GM18909 (cell line): ENCODE measurements around the gene ARL5B.
"Not testable (repeated sequence)": the region's sequence is repeated elsewhere in the genome, so short reads cannot be mapped to it uniquely, and the experiment has no call there.

Experiments
- ATAC-seq: cut with Tn5 transposase; IDR thresholded peaks from one replicate; pipeline ENCODE4 v1.9.1; 2021; ENCODE audit warnings: mild to moderate bottlenecking; ENCODE audit not compliant: unreplicated experiment, poor library complexity

ARL5B gene, protein sequence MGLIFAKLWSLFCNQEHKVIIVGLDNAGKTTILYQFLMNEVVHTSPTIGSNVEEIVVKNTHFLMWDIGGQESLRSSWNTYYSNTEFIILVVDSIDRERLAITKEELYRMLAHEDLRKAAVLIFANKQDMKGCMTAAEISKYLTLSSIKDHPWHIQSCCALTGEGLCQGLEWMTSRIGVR

DNA sequence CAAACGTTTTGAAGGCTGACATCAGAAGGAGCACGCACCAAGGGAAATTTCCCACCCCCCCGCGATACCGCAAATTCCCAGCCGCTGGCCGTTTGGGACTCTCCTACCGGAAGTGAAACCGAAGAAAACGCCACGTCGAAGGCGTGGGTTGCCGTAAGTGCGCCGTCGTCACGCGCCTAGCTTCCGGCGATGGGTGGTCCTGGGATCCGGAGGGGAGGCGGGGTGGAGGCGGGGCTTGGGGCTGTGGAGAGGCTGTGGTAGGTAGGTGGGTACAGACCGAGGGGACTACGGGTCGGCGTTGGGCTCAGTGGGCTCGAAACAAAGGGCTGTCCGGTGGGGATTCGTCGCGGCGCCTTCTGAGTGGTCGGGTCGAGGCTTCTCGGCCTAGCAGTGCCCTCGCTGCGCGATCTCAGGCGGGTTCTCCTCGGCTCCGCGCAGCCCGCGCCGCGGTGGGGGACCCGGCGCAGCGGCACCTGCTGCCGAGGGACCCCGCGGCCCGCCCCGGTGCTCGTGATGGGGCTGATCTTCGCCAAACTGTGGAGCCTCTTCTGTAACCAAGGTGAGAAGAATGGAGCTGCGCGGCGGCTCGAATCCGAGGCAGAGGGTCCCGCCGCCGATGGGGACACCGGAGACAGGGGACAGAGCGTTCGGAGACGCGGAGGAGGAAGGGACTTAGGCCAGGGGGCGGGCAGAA lies at the start of gene ARL5B:
Gene ARL5B, plus strand, starts transcription at position 307 of the 694 bp plus-strand sequence. Its CDS starts 207 bp downstream, at position 514.
- peak; percentile 90 for ATAC-seq

- ATAC-seq: no peak
Measured at GRCh38 chr10:18610517-18610916, 48.7 kb upstream of the ARL5B start.

GRCh38 chr10:18611168-18611567 lies 48.1 kb upstream of the ARL5B start:
- ATAC-seq: no peak

DNA sequence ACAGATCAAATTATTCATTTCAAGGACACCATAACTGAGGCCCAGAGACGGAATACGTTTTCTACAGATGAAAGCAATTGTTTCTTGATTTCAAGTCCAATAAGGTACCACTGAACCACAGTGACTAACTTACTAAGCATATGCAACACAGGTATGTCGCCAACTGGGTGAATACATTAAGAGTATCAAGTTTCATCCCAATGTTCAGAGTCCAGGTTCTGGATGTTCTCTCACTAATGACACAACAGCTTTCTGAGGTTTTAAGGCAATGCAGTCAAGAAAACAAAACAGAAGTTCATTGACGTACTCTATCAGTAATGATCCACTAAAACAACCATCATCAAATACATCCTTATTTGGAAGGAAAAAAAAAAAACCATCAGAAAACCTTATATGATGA lies 43.6 kb upstream of the ARL5B start:
- no peak for ATAC-seq

GRCh38 chr10:18616337-18616736 lies 42.9 kb upstream of the ARL5B start:
- ATAC-seq: no peak

DNA sequence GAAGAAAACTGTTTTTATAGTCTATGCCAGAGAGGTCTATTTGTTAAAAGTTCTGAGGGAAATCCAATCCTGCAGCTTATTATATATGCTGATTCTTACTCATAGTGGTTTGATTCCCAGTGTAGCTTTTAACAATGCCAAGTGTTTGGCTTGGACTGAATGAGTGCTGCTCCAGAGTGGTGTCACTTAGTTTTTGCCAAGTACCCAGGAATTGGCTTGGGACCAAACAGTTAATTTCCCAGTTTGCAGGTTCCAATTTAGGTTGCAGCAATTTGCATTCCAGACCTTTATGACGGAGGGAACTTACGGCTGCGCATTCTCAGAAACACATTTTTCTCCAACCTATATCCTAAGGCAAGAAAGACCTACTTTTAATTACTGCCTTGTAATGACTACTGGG lies 40.2 kb upstream of the ARL5B start:
- no peak for ATAC-seq

DNA sequence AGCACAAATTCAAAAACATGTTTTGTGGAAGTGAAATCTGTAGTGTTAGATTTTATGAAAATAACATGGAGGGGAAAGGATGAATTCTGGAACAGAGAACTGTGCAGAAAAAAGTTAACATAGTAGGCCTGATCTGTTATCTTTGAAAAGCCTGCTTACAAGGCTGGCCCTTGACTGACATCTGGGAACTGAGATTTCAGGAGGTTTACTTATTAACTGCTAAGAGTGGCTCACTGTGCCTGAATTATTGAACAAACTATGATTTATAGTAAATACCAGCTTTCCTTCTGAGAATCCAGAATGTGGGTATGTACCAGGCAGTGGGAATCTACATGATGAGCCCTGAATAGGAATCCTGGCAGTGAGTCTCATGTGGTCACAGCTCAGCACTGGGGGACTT lies 38.4 kb upstream of the ARL5B start:
- ATAC-seq: peak; percentile 69

- ATAC-seq: not testable (repeated sequence)
Measured at GRCh38 chr10:18623671-18624070, 35.6 kb upstream of the ARL5B start.

GRCh38 chr10:18625886-18626285 lies 33.3 kb upstream of the ARL5B start:
- no peak for ATAC-seq

GRCh38 chr10:18627452-18628018 lies 31.7 kb upstream of the ARL5B start:
- not testable (repeated sequence) for ATAC-seq

GRCh38 chr10:18632500-18632899 lies 26.7 kb upstream of the ARL5B start:
- ATAC-seq: not testable (repeated sequence)

GRCh38 chr10:18635995-18636394 lies 23.2 kb upstream of the ARL5B start:
- no peak for ATAC-seq

DNA sequence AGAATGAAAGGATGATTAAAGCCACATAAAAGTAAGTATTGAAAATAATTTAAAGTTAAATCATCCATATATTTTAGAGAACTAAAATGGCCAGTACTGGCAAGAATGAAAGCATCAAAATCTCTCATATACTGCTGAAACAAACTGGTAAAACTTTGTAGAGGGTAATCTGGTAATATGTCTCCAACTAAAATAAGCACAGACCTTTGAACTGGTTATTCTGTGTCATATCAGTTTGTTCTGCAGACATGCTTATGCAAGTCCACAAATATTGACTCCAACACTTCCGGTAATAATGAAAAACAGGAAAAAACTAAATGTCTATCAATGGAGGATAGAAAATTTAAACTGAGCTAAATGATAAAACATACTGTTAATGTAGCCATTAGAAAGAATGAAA lies 21.8 kb upstream of the ARL5B start:
- not testable (repeated sequence) for ATAC-seq

DNA sequence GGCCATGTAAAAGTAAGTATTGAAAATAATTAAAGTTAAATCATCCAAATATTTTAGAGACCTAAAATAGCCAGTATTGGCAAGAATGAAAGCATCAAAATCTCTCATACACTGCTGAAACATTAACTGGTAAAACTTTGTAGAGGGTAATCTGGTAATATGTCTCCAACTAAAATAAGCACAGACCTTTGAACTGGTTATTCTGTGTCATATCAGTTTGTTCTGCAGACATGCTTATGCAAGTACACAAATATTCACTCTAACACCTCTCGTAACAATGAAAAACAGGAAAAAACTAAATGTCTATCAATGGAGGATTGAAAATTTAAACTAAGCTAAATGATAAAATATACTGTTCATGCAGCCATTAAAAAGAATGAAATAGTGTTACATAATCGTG lies 19.5 kb upstream of the ARL5B start:
- not testable (repeated sequence) for ATAC-seq

DNA sequence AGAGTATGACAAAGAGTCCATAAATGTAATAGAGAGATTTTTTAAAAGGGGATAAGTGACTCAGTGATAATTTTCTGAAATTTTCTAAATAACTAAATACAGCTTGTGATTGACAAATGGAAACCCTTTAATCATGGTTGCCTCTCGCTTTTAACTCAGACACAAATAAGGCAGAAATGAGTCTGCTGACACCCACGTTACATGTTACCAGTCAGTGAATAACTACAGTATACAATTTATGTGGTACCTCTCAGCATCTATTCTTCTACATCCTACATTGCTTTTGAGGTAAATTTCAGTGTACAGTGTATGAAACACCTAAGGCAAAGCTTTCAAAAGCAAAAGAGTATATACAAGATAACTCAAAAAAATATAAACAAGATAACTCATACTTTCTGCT lies 12.1 kb upstream of the ARL5B start:
- ATAC-seq: no peak

GRCh38 chr10:18647945-18648344 lies 11.3 kb upstream of the ARL5B start:
- no peak for ATAC-seq

GRCh38 chr10:18649364-18649959 lies 9.8 kb upstream of the ARL5B start:
- ATAC-seq: no peak

GRCh38 chr10:18650404-18650997 lies 8.7 kb upstream of the ARL5B start:
- ATAC-seq: no peak

DNA sequence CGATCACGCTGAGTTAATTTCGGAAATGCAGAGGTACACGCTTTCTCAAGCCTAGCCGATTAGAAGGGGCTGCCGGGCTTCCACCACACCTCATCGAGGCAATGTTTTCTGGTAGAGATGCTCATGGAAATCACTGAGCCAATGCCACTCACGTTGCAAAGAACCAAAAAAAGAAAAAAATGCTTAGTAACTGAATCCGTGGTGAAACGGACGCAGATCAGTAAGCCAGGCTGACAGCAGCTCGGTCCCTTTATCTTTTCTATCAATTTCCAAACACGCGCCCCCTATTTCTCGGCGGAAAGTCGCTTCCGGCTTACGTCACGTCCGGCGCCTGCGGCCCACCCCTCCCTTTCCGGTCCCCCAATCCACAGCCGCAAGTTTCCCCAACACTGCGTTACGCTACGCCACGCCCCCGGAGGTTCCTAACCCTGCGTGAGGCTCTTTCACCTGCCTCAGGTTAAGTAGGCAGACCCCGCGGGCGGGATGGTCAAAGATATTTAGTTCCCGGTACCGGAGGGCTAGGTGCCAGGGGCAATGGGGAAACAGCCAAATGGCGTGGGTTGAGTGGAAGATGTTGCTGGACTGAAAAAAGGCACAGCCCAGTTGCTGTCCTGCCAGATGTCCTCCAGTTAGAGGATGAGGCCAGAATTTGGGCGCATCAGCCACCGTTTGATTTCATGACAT lies 7.8 kb upstream of the ARL5B start, which contains the start of gene NSUN6:
Gene NSUN6, minus strand, starts transcription at position 264 of the 684 bp plus-strand sequence. CDS start 384 bp downstream, outside the sequence.
- peak; percentile 99 for ATAC-seq

GRCh38 chr10:18653112-18653511 lies 6.1 kb upstream of the ARL5B start:
- ATAC-seq: no peak
